HepG2 (cell line): ENCODE data around the gene FHL3. TPM values are rescaled to one million over a fixed set of nuclear protein-coding genes. Genes with fewer than 3 reads are reported as not detected.

Experiments used
- GZF1 ChIP-seq: sonication (generic); formaldehyde crosslinking; IDR thresholded peaks from 2 replicates; pipeline ENCODE4 v1.5.1; 2020; ENCODE audit warnings: mild to moderate bottlenecking, missing genetic modification reagents
- HMG20A ChIP-seq: IDR thresholded peaks from 2 replicates; pipeline ENCODE4 v1.6.1; 2016; ENCODE audit warnings: borderline replicate concordance
- KDM6A ChIP-seq: IDR thresholded peaks from 2 replicates; pipeline ENCODE4 v1.6.1; 2016; ENCODE audit warnings: low read depth
- MED13 ChIP-seq: sonication (generic); formaldehyde crosslinking; IDR thresholded peaks from 2 replicates; pipeline ENCODE4 v1.5.0; 2020; ENCODE audit warnings: missing genetic modification reagents
- MEIS1 ChIP-seq: sonication (generic); formaldehyde crosslinking; IDR thresholded peaks from 2 replicates; pipeline ENCODE4 v1.9.0; 2021; ENCODE audit warnings: mild to moderate bottlenecking, missing genetic modification reagents, moderate library complexity, borderline replicate concordance
- MTF2 ChIP-seq: sonication (generic); formaldehyde crosslinking; IDR thresholded peaks from 2 replicates; pipeline ENCODE4 v1.5.0; 2020; ENCODE audit warnings: missing genetic modification reagents, borderline replicate concordance
- NFRKB ChIP-seq: fragments of 450-650 bp; IDR thresholded peaks from 2 replicates; pipeline ENCODE4 v1.6.1; 2017
- SRSF4 ChIP-seq: fragments of 200-400 bp; formaldehyde crosslinking; IDR thresholded peaks from one replicate; pipeline ENCODE4 v1.6.1; 2018; ENCODE audit warnings: mild to moderate bottlenecking, low read depth, low read length, moderate library complexity; ENCODE audit not compliant: poor library complexity, severe bottlenecking
- ZNF33A ChIP-seq: sonication (generic); formaldehyde crosslinking; IDR thresholded peaks from 2 replicates; pipeline ENCODE4 v1.5.1; 2020; ENCODE audit warnings: missing genetic modification reagents, mild to moderate bottlenecking, moderate library complexity, borderline replicate concordance
- ZNF7 ChIP-seq: IDR thresholded peaks from 2 replicates; pipeline ENCODE4 v1.6.1; 2016; ENCODE audit warnings: missing biosample characterization, missing genetic modification reagents
- ZUFSP ChIP-seq: sonication (generic); formaldehyde crosslinking; IDR thresholded peaks from 2 replicates; pipeline ENCODE4 v1.9.0; 2021; ENCODE audit warnings: missing genetic modification reagents, mild to moderate bottlenecking, borderline replicate concordance
- polyA plus RNA-seq, 8 experiments: library from polyadenylated mRNA; depleted of rRNA in 3 of 8; stranded (reverse) in 7 of 8; unstranded in 1 of 8; fragments of >200 nt; fragmentation: Illumina TruSeq in 4 of 8; extraction: Trizol in 4 of 8; gene quantifications; 2 replicates each; pipeline versions ENCODE4 v1.2.1 to v1.2.3, GENCODE V29; 2011 to 2016; ENCODE audit warnings: low read depth in 4 of 8, missing spikeins in 1 of 8, mixed read lengths in 1 of 8; ENCODE audit not compliant: insufficient read depth in 1 of 8
- total RNA-seq, 5 experiments: library from RNA; depleted of rRNA; stranded (reverse); fragments of >200 nt; fragmentation: Illumina TruSeq; extraction: Trizol; gene quantifications; 2 replicates each; pipeline ENCODE4 v1.2.3, GENCODE V29; 2016; ENCODE audit warnings: low read depth in 1 of 5
- TF ChIP-seq, protein P1 (sequence below): sonication (generic); formaldehyde crosslinking; IDR thresholded peaks from 2 replicates; pipeline ENCODE4 v1.4.0; 2020; ENCODE audit warnings: mild to moderate bottlenecking, missing genetic modification reagents
- TF ChIP-seq, protein P2 (sequence below): sonication (generic); formaldehyde crosslinking; IDR thresholded peaks from 2 replicates; pipeline ENCODE4 v1.9.0; 2021; ENCODE audit warnings: missing genetic modification reagents, borderline replicate concordance
- TF ChIP-seq, protein P3 (sequence below): sonication (generic); formaldehyde crosslinking; IDR thresholded peaks from 2 replicates; pipeline ENCODE4 v1.9.0; 2021; ENCODE audit warnings: missing genetic modification reagents, mild to moderate bottlenecking, borderline replicate concordance

The FHL3 gene
- total and polyA plus RNA-seq, 2 of the 13 experiments (the other 11 are each of a cell fraction or from before 2014, with no cell fraction given): 2.8 to 6.6 TPM

GRCh38 chr1:37999430-38000232, 5.7 kb downstream of the FHL3 start (continued):
- no peak for TF ChIP-seq ZNF33A
- TF ChIP-seq, protein P1, sequence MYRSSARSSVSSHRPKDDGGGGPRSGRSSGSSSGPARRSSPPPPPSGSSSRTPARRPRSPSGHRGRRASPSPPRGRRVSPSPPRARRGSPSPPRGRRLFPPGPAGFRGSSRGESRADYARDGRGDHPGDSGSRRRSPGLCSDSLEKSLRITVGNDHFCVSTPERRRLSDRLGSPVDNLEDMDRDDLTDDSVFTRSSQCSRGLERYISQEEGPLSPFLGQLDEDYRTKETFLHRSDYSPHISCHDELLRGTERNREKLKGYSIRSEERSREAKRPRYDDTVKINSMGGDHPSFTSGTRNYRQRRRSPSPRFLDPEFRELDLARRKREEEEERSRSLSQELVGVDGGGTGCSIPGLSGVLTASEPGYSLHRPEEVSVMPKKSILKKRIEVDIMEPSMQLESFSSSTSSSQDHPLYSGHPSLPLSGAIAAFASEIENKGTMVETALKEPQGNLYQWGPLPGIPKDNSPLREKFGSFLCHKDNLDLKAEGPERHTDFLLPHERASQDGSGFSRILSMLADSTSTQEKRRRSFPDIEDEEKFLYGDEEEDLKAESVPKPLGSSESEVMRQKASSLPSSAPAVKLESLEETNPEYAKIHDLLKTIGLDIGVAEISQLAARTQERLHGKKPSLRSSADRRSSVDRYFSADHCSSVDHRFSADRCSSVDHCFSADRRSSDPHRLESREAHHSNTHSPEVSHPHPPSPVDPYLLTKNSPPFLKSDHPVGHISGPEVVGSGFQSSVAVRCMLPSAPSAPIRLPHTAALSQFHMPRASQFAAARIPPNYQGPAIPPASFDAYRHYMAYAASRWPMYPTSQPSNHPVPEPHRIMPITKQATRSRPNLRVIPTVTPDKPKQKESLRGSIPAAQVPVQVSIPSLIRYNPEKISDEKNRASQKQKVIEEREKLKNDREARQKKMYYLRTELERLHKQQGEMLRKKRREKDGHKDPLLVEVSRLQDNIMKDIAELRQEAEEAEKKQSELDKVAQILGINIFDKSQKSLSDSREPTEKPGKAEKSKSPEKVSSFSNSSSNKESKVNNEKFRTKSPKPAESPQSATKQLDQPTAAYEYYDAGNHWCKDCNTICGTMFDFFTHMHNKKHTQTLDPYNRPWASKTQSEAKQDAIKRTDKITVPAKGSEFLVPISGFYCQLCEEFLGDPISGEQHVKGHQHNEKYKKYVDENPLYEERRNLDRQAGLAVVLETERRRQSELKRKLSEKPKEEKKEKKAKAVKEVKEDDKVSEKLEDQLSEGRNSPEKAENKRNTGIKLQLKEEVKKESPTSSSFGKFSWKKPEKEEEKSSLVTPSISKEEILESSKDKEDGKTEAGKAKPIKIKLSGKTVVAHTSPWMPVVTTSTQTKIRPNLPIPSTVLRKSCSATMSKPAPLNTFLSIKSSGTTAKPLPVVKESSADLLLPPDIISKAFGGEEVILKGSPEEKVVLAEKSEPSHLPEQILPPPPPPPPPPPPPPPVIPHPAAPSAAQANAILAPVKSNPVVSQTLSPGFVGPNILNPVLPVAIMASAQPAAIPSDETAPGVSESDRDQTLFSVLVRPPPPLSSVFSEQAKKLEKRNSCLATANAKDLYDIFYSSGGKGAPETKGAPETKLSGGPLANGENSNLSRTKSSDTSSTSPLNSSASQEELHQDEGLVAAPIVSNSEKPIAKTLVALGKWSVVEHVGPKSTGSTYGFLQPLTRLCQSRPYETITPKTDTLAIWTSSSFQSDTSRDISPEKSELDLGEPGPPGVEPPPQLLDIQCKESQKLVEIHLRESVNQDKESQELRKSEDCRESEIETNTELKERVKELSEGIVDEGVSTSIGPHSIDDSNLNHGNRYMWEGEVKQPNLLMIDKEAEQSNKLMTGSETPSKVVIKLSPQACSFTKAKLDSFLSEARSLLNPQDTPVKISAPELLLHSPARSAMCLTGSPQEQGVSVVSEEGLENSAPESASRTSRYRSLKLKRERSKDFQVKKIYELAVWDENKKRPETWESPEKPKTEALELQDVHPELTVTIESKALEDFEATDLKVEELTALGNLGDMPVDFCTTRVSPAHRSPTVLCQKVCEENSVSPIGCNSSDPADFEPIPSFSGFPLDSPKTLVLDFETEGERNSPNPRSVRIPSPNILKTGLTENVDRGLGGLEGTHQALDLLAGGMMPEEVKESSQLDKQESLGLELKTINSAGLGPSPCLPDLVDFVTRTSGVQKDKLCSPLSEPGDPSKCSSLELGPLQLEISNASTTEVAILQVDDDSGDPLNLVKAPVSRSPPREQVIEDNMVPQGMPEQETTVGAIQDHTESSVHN (CRISPR knock-in tag): no peak
- TF ChIP-seq SRSF4: no peak
- no peak for TF ChIP-seq MTF2 (CRISPR knock-in tag)
- TF ChIP-seq MED13 (CRISPR knock-in tag): no peak
- TF ChIP-seq MEIS1 (CRISPR knock-in tag): no peak
- TF ChIP-seq, protein P2, sequence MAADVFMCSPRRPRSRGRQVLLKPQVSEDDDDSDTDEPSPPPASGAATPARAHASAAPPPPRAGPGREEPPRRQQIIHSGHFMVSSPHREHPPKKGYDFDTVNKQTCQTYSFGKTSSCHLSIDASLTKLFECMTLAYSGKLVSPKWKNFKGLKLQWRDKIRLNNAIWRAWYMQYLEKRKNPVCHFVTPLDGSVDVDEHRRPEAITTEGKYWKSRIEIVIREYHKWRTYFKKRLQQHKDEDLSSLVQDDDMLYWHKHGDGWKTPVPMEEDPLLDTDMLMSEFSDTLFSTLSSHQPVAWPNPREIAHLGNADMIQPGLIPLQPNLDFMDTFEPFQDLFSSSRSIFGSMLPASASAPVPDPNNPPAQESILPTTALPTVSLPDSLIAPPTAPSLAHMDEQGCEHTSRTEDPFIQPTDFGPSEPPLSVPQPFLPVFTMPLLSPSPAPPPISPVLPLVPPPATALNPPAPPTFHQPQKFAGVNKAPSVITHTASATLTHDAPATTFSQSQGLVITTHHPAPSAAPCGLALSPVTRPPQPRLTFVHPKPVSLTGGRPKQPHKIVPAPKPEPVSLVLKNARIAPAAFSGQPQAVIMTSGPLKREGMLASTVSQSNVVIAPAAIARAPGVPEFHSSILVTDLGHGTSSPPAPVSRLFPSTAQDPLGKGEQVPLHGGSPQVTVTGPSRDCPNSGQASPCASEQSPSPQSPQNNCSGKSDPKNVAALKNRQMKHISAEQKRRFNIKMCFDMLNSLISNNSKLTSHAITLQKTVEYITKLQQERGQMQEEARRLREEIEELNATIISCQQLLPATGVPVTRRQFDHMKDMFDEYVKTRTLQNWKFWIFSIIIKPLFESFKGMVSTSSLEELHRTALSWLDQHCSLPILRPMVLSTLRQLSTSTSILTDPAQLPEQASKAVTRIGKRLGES (CRISPR knock-in tag): no peak
- no peak for TF ChIP-seq HMG20A (CRISPR knock-in tag)
- TF ChIP-seq GZF1: no peak
- no peak for TF ChIP-seq ZNF7 (CRISPR knock-in tag)
- TF ChIP-seq NFRKB: no peak
- TF ChIP-seq ZUFSP: no peak
- TF ChIP-seq, protein P3, sequence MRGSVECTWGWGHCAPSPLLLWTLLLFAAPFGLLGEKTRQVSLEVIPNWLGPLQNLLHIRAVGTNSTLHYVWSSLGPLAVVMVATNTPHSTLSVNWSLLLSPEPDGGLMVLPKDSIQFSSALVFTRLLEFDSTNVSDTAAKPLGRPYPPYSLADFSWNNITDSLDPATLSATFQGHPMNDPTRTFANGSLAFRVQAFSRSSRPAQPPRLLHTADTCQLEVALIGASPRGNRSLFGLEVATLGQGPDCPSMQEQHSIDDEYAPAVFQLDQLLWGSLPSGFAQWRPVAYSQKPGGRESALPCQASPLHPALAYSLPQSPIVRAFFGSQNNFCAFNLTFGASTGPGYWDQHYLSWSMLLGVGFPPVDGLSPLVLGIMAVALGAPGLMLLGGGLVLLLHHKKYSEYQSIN (CRISPR knock-in tag): no peak
- no peak for TF ChIP-seq KDM6A (CRISPR knock-in tag)
